Transverse colon (tissue), 4 donors: ENCODE results near the gene ALKBH8. TPM values are rescaled to one million over a fixed set of nuclear protein-coding genes. Genes with fewer than 3 reads are reported as not detected.
"Not testable (repeated sequence)": the region's sequence is repeated elsewhere in the genome, so short reads cannot be mapped to it uniquely, and the experiment has no call there.

Experiments used
- DNase-seq: peaks from one replicate; pipeline ENCODE4 v3.0.0-alpha.2; 2019
- H3K27ac ChIP-seq, 4 donors: fragments of 200-600 bp; sonication (generic); 2 replicates each; pipeline ENCODE4 v1.5.1; 2016 to 2018; ENCODE audit warnings: inconsistent platforms in 4 of 4
- H3K27me3 ChIP-seq: fragments of 200-600 bp; sonication (generic); 2 replicates; pipeline ENCODE4 v1.5.1; 2017; ENCODE audit warnings: inconsistent platforms
- H3K36me3 ChIP-seq, 4 donors: fragments of 200-600 bp; sonication (generic); 2 replicates each; pipeline ENCODE4 v1.5.1; 2017 to 2019; ENCODE audit warnings: inconsistent platforms in 4 of 4
- H3K4me1 ChIP-seq, 4 donors: fragments of 200-600 bp; sonication (generic); 2 replicates each; pipeline ENCODE4 v1.5.1; 2017 to 2020; ENCODE audit warnings: inconsistent platforms in 4 of 4
- H3K4me3 ChIP-seq, 4 donors: fragments of 200-600 bp; sonication (generic); 1 replicate in 1 of 4; 2 replicates in 3 of 4; pipeline versions ENCODE4 v1.5.1 to v1.6.1; 2017 to 2019; ENCODE audit warnings: inconsistent platforms in 4 of 4
- H3K9me3 ChIP-seq, 2 donors: fragments of 200-600 bp; sonication (generic); 2 replicates each; pipeline ENCODE4 v1.5.1; 2017 to 2019; ENCODE audit warnings: inconsistent platforms in 2 of 2
- EP300 ChIP-seq: sonication (generic); formaldehyde crosslinking; IDR thresholded peaks from one replicate; pipeline ENCODE4 v1.6.1; 2017; ENCODE audit warnings: antibody characterized with exemption, low read depth
- POLR2A ChIP-seq: fragments of 450-650 bp; IDR thresholded peaks from one replicate; pipeline ENCODE4 v1.6.1; 2016; ENCODE audit warnings: antibody characterized with exemption, mild to moderate bottlenecking, moderate library complexity
- POLR2AphosphoS5 ChIP-seq, 3 donors: sonication (generic); formaldehyde crosslinking; IDR thresholded peaks; one replicate each; pipeline ENCODE4 v1.6.1; 2016; ENCODE audit warnings: antibody characterized with exemption in 3 of 3
- WGBS, 2 donors: methylation state at CpG; one replicate each; pipeline ENCODE4 v1.1.5; 2018; ENCODE audit warnings: low coverage in 1 of 2; 5-methylcytosine and 5-hydroxymethylcytosine counted together
- in situ Hi-C, 4 donors: fragments of 200-750 bp; cut with MboI; loops; one replicate each; pipeline versions ENCODE4 v1.15.0 to v1.15.1; 2017; ENCODE audit warnings: low sequenced_read_pairs in 3 of 4, low pct_ligation_motif_present in 1 of 4, low pct_unique_long_range_greater_than_20kb in 1 of 4
- intact Hi-C: fragments of 100-400 bp; cut with DNase I; formaldehyde crosslinking; loops from one replicate; pipeline ENCODE4 v1.15.1; 2023; ENCODE audit warnings: low total_unique reads
- total RNA-seq, 4 donors: library from RNA; depleted of rRNA; stranded (reverse); fragments of >200 nt; gene quantifications; one replicate each; pipeline ENCODE4 v1.1.0, GENCODE V29; 2016
- TF ChIP-seq, protein P1 (sequence below), 5 experiments: fragments of 200-600 bp in 3 of 5; fragments of 450-650 bp in 2 of 5; sonication (generic) in 3 of 5; IDR thresholded peaks; 1 replicate in 2 of 5; 2 replicates in 3 of 5; pipeline ENCODE4 v1.5.1; 2016 to 2017; ENCODE audit warnings: antibody characterized with exemption in 5 of 5, inconsistent platforms in 3 of 5, mild to moderate bottlenecking in 2 of 5, moderate library complexity in 1 of 5

Gene ALKBH8
- total RNA-seq, 4 donors from 2014 or later = 0.60 to 5.6 (median 3.9) TPM

DNA sequence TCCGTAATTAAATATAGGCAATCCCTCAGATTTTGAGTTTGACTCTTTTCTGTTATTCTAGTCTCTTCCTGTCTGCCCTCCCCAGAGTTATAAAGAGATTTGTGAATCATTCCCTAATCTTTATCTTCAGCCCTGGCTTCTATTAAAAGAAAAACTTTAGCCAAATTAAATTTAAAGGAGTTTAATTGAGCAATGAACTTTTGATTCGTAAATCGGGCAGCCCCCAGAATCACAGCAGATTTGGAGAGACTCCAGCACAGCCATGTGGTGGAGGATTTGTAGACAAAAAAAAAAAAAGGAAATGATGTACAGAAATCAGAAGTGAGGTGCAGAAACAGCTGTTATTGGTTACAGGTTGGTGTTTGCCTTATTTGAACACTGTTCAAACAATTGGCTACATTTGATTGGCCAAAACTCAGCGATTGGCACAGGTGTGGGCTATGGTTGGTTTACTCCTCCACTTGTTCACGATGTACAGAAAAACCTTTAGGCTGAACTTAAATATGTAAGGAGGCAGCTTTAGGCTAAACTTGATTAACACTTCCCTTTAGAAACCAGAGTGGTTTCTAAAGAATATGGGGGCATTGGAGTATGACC, 2.3 kb upstream of the ALKBH8 start:
- Histone ChIP-seq H3K27ac (no peak overlapping the region), H3K36me3 (no peaks in the 10 kb centered on the region), H3K4me1 (peaks cover 10 to 18% (median 14%) of the 10 kb centered on the region in 4 donors), H3K4me3 (no peak overlapping the region), H3K9me3 (no peaks in the 10 kb centered on the region), H3K27me3 (peaks cover 5% of the 10 kb centered on the region)
- WGBS, 2 donors = 58 to 76% methylated on average over 5 of the region's 5 CpGs
- intact Hi-C loops (no loop called here), in situ Hi-C loops (no loop called here)
- no peak for TF ChIP-seq POLR2A
- TF ChIP-seq, protein P1, sequence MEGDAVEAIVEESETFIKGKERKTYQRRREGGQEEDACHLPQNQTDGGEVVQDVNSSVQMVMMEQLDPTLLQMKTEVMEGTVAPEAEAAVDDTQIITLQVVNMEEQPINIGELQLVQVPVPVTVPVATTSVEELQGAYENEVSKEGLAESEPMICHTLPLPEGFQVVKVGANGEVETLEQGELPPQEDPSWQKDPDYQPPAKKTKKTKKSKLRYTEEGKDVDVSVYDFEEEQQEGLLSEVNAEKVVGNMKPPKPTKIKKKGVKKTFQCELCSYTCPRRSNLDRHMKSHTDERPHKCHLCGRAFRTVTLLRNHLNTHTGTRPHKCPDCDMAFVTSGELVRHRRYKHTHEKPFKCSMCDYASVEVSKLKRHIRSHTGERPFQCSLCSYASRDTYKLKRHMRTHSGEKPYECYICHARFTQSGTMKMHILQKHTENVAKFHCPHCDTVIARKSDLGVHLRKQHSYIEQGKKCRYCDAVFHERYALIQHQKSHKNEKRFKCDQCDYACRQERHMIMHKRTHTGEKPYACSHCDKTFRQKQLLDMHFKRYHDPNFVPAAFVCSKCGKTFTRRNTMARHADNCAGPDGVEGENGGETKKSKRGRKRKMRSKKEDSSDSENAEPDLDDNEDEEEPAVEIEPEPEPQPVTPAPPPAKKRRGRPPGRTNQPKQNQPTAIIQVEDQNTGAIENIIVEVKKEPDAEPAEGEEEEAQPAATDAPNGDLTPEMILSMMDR (IDR thresholded peaks at IDR 0.05) = no peak
- no peak for TF ChIP-seq POLR2AphosphoS5 (IDR thresholded peaks at IDR 0.05)
- no peak for TF ChIP-seq EP300
- DNase-seq = no peak

DNA sequence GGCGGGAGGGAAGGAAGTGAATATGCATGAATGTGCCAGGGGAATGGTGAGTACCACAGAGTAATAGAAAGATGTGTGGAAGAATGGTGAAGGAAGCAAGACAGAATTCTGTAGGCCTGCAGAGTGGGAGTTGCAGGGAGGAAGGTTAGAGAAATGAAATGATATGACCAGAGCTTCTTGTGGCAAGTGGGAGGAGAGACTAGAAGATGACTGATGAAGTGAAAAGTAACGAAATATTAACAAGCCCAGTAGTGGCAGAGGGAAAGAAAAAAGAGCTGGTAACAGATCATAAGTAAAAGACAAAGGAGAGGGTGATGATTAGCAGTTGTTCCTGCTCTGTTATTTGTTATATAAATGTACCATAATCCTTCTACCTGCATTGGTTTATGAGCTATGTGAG, 1.0 kb upstream of the ALKBH8 start:
- intact Hi-C loops = no loop called here

DNA sequence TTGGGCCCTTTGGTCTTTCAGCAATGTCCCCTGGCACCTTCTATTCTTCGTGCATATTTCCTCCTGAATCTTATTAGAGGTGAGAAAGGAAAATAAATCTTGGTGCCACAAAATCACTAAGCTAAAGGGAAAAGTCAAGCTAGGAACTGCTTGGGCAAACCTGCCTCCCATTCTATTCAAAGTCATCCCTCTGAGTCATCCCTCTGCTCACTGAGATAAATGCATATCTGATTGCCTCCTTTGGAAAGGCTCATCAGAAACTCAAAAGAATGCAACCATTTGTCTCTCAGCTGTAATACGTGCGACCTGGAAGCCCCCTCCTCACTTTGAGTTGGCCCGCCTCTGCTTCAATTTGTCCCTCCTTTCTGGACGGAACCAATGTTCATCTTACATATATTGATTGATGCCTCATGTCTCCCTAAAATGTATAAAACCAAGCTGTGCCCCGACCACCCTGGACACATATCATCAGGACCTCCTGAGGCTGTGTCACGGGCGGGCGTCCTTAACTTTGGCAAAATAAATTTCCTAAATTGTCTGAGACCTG, 493 bp upstream of the ALKBH8 start:
- H3K4me3 ChIP-seq = peak overlapping the region; percentile 58 to 75 (median 66)
- intact Hi-C loops, H3K27me3 ChIP-seq, in situ Hi-C loops, H3K9me3 ChIP-seq, H3K36me3 ChIP-seq, DNase-seq: not testable (repeated sequence)
- 19 to 64% methylated on average over 3 to 9 of the region's 9 CpGs for WGBS, 2 donors
- peak overlapping the region; percentile 75 to 85 (median 82) for H3K27ac ChIP-seq
- peaks cover 10 to 18% (median 14%) of the 10 kb centered on the region in 4 donors for H3K4me1 ChIP-seq

More for the DNA sequence above, 1.0 kb upstream of the ALKBH8 start:
- Histone ChIP-seq H3K27ac (no peak overlapping the region), H3K4me3 (no peak overlapping the region), H3K27me3 (no peaks in the 10 kb centered on the region), H3K36me3 (no peaks in the 10 kb centered on the region), H3K9me3 (no peaks in the 10 kb centered on the region), H3K4me1 (peaks cover 10 to 18% (median 14%) of the 10 kb centered on the region in 4 donors)
- DNase-seq = no peak
- TF ChIP-seq POLR2AphosphoS5 (IDR thresholded peaks at IDR 0.05) (no peak), POLR2A (no peak), EP300 (no peak)
- TF ChIP-seq, protein P1 (IDR thresholded peaks at IDR 0.05) = no peak
- 83 to 90% methylated on average over 2 of the region's 2 CpGs for WGBS, 2 donors
- in situ Hi-C loops = no loop called here

DNA sequence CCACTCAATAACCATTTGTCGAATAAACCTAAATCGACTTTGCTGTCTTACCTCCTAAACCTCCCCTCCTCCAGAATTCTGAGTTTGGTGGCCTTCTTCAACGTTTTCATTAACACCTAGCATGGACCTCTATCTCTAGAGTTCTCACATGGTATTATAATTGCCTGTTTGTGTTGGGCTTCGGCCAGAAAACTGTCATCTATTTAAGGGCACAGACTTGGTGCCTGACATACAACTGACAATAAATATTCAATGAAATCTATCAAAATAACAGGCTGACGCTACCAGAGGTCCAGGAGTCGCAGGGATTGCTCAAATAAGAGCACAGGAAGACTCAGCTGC, 687 bp downstream of the ALKBH8 start:
- Histone ChIP-seq H3K4me3 (peak overlapping the region; percentile 58 to 75 (median 66)), H3K27me3 (no peaks in the 10 kb centered on the region), H3K4me1 (peaks cover 10 to 18% (median 14%) of the 10 kb centered on the region in 4 donors), H3K9me3 (no peaks in the 10 kb centered on the region), H3K27ac (peak overlapping the region; percentile 75 to 85 (median 82)), H3K36me3 (peaks cover 0 to 2% (median 0%) of the 10 kb centered on the region in 4 donors)
- in situ Hi-C loops = no loop called here
- intact Hi-C loops = no loop called here
- TF ChIP-seq POLR2A = no peak
- 6 to 19% methylated on average over 6 of the region's 6 CpGs for WGBS, 2 donors
- no peak for DNase-seq

DNA sequence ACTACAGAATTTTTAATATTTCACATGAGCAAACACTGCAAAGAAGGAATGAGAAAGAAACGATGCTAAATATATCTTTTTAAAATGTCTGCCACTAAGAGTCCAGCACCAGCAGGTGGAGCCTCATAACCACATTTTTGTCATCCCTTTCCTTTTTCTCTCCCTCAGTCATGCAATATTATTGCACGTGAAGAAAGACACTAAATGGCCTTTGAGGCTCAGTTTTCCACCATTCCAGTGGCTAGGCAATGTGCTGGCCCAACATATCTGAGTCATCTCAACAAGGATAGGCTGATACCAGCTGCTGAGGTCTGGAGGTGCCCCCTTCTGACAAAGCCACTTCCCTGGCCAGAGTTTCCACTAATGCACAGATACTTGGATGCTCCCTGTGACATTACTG, 1.8 kb downstream of the ALKBH8 start:
- in situ Hi-C loops (no loop called here), intact Hi-C loops (no loop called here)
- TF ChIP-seq, protein P1 (IDR thresholded peaks at IDR 0.05) = peak; percentile 42 to 51 (median 45)
- no peak for TF ChIP-seq EP300
- Histone ChIP-seq H3K27ac (peak overlapping the region in 2 of 4 donors; percentile 2 to 19), H3K27me3 (no peaks in the 10 kb centered on the region), H3K4me3 (no peak overlapping the region), H3K9me3 (no peaks in the 10 kb centered on the region), H3K4me1 (peaks cover 10 to 18% (median 14%) of the 10 kb centered on the region in 4 donors), H3K36me3 (peaks cover 0 to 14% (median 0%) of the 10 kb centered on the region in 4 donors)
- peak; percentile 16 for DNase-seq
- 0 to 8% methylated on average over 2 of the region's 2 CpGs for WGBS, 2 donors
